Upper lobe of left lung (tissue), 4 donors: ENCODE results near the gene PRAME.

Experiments used
- EP300 ChIP-seq, 4 donors: sonication (generic); formaldehyde crosslinking; IDR thresholded peaks; one replicate each; pipeline ENCODE4 v1.5.1; 2017; ENCODE audit warnings: antibody characterized with exemption in 4 of 4, control low read depth in 2 of 4
- TF ChIP-seq, protein P1 (sequence below), 6 experiments: fragments of 450-650 bp in 4 of 6; fragments of 200-600 bp in 2 of 6; sonication (generic) in 2 of 6; IDR thresholded peaks; one replicate each; pipeline ENCODE4 v1.5.1; 2016 to 2019; ENCODE audit warnings: antibody characterized with exemption in 6 of 6

DNA sequence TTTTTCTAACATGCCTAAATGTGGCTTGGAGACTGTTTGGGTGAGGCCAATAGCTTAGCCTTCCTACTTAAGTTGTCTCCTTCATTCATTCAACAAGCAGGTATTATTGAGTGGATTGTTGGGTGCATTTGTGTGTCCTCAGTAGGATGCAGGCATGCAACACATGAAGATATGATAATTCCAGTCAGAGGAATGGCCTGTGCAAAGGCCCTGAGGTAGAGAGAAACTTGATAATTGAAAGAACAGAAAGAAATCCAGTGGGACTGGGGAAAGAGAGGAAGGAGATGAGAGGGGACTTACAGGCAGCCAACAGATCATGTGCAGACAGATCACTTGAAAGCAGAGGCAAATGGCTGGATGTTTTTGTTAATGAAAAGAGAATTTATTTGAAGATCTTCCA lies 15.3 kb upstream of the PRAME start:
- no peak for TF ChIP-seq EP300 (IDR thresholded peaks at IDR 0.05)
- TF ChIP-seq, protein P1, sequence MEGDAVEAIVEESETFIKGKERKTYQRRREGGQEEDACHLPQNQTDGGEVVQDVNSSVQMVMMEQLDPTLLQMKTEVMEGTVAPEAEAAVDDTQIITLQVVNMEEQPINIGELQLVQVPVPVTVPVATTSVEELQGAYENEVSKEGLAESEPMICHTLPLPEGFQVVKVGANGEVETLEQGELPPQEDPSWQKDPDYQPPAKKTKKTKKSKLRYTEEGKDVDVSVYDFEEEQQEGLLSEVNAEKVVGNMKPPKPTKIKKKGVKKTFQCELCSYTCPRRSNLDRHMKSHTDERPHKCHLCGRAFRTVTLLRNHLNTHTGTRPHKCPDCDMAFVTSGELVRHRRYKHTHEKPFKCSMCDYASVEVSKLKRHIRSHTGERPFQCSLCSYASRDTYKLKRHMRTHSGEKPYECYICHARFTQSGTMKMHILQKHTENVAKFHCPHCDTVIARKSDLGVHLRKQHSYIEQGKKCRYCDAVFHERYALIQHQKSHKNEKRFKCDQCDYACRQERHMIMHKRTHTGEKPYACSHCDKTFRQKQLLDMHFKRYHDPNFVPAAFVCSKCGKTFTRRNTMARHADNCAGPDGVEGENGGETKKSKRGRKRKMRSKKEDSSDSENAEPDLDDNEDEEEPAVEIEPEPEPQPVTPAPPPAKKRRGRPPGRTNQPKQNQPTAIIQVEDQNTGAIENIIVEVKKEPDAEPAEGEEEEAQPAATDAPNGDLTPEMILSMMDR (IDR thresholded peaks at IDR 0.05), result no peak
